ENCODE data around the gene TOPORS.
A peak's percentile ranks its signal among the peaks of the same experiment; 100 is the strongest.
"Not testable (repeated sequence)": the region's sequence is repeated elsewhere in the genome, so short reads cannot be mapped to it uniquely, and the experiment has no call there.

TOPORS gene

DNA sequence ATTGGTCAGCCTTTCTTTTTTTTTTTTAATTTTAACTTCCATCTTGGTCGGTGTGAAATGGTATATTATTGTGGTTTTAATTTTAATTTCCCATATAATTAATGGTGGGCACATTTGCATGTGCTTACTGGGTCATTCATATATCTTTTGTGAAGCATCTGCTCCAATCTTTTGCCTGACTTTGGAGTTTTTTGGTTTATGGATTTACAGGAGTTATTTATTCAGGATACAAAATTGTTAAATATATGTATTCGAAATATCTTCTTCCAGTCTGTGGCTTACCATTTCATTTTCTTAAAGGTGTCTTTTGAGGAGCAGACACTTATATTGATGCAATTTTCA, 25.7 kb downstream of the TOPORS start:
- TF ChIP-seq, protein P1, sequence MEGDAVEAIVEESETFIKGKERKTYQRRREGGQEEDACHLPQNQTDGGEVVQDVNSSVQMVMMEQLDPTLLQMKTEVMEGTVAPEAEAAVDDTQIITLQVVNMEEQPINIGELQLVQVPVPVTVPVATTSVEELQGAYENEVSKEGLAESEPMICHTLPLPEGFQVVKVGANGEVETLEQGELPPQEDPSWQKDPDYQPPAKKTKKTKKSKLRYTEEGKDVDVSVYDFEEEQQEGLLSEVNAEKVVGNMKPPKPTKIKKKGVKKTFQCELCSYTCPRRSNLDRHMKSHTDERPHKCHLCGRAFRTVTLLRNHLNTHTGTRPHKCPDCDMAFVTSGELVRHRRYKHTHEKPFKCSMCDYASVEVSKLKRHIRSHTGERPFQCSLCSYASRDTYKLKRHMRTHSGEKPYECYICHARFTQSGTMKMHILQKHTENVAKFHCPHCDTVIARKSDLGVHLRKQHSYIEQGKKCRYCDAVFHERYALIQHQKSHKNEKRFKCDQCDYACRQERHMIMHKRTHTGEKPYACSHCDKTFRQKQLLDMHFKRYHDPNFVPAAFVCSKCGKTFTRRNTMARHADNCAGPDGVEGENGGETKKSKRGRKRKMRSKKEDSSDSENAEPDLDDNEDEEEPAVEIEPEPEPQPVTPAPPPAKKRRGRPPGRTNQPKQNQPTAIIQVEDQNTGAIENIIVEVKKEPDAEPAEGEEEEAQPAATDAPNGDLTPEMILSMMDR (IDR thresholded peaks at IDR 0.05; ENCODE audit: control insufficient read depth, insufficient read depth, low read depth, low read length, missing control alignments) = no peak
- H3K4me3 ChIP-seq (ENCODE audit: control insufficient read depth, low read depth, low read length) = peak overlapping the region; percentile 62
- DNase-seq (ENCODE audit: low read depth) = no peak

- DNase-seq (ENCODE audit: low read depth) = peak; percentile 55
- peak within 1 kb of the TSS; percentile 62 for H3K4me3 ChIP-seq (ENCODE audit: control insufficient read depth, low read depth, low read length)
- TF ChIP-seq, protein P1 (IDR thresholded peaks at IDR 0.05; ENCODE audit: control insufficient read depth, insufficient read depth, low read depth, low read length, missing control alignments) = peak; percentile 48
Observed at GRCh38 chr9:32526041-32526706, 26.2 kb downstream of the TOPORS start, which contains the start of gene RIGI. TSS of gene RIGI (minus strand) at chr9:32526196. CDS start at chr9:32526166, 30 bp downstream.

GRCh38 chr9:32525709-32526030, 26.7 kb downstream of the TOPORS start:
- no peak for DNase-seq (ENCODE audit: low read depth)
- H3K4me3 ChIP-seq (ENCODE audit: control insufficient read depth, low read depth, low read length) = peak overlapping the region; percentile 62
- TF ChIP-seq, protein P1 (IDR thresholded peaks at IDR 0.05; ENCODE audit: control insufficient read depth, insufficient read depth, low read depth, low read length, missing control alignments) = no peak

- TF ChIP-seq, protein P1 (IDR thresholded peaks at IDR 0.05; ENCODE audit: control insufficient read depth, insufficient read depth, low read depth, low read length, missing control alignments) = no peak
- DNase-seq (ENCODE audit: low read depth) = no peak
- peak overlapping the region; percentile 62 for H3K4me3 ChIP-seq (ENCODE audit: control insufficient read depth, low read depth, low read length)
Observed at GRCh38 chr9:32524892-32525708, 27.3 kb downstream of the TOPORS start.

GRCh38 chr9:32524558-32524891, 27.9 kb downstream of the TOPORS start:
- H3K4me3 ChIP-seq (ENCODE audit: control insufficient read depth, low read depth, low read length); DNase-seq (ENCODE audit: low read depth): not testable (repeated sequence)

GRCh38 chr9:32523910-32524309, 28.5 kb downstream of the TOPORS start:
- no peak for DNase-seq (ENCODE audit: low read depth)
- TF ChIP-seq, protein P1 (IDR thresholded peaks at IDR 0.05; ENCODE audit: control insufficient read depth, insufficient read depth, low read depth, low read length, missing control alignments) = no peak
- no peak overlapping the region for H3K4me3 ChIP-seq (ENCODE audit: control insufficient read depth, low read depth, low read length)

- no peak overlapping the region for H3K4me3 ChIP-seq (ENCODE audit: control insufficient read depth, low read depth, low read length)
- DNase-seq (ENCODE audit: low read depth) = no peak
- TF ChIP-seq, protein P1 (IDR thresholded peaks at IDR 0.05; ENCODE audit: control insufficient read depth, insufficient read depth, low read depth, low read length, missing control alignments) = no peak
Observed at GRCh38 chr9:32518276-32518675, 34.1 kb downstream of the TOPORS start.
